ENCODE data around the gene CCDC170.

CCDC170 gene

GRCh38 chr6:151624900-151625536 lies 131.2 kb downstream of the CCDC170 start:
- DNase-seq: no peak

- DNase-seq: no peak
Observed at GRCh38 chr6:151627689-151628444, 134.1 kb downstream of the CCDC170 start.

GRCh38 chr6:151629791-151630190 lies 136.0 kb downstream of the CCDC170 start:
- DNase-seq: no peak

- DNase-seq: no peak
Observed at GRCh38 chr6:151630387-151630786, 136.6 kb downstream of the CCDC170 start.

- no peak for DNase-seq
Observed at GRCh38 chr6:151630991-151631655, 137.3 kb downstream of the CCDC170 start.

GRCh38 chr6:151632415-151632987 lies 138.7 kb downstream of the CCDC170 start:
- no peak for DNase-seq

- no peak for DNase-seq
Observed at GRCh38 chr6:151633526-151634335, 139.9 kb downstream of the CCDC170 start.

GRCh38 chr6:151634336-151634720 lies 140.5 kb downstream of the CCDC170 start:
- DNase-seq: no peak

- no peak for DNase-seq
Observed at GRCh38 chr6:151635741-151636140, 141.9 kb downstream of the CCDC170 start.

- DNase-seq: no peak
Observed at GRCh38 chr6:151637814-151638213, 144.0 kb downstream of the CCDC170 start.

- no peak for DNase-seq
Observed at GRCh38 chr6:151639750-151640149, 145.9 kb downstream of the CCDC170 start.

GRCh38 chr6:151641028-151641427 lies 147.2 kb downstream of the CCDC170 start:
- no peak for DNase-seq

- no peak for DNase-seq
Observed at GRCh38 chr6:151647976-151648639, 154.3 kb downstream of the CCDC170 start.

GRCh38 chr6:151649835-151650234 lies 156.0 kb downstream of the CCDC170 start:
- DNase-seq: no peak

- DNase-seq: no peak
Observed at GRCh38 chr6:151651639-151652038, 157.8 kb downstream of the CCDC170 start.

GRCh38 chr6:151652325-151652724 lies 158.5 kb downstream of the CCDC170 start:
- no peak for DNase-seq

- no peak for DNase-seq
Observed at GRCh38 chr6:151655099-151655498, 161.3 kb downstream of the CCDC170 start.

- DNase-seq: no peak
Observed at GRCh38 chr6:151656392-151656791, 162.6 kb downstream of the CCDC170 start.

- DNase-seq: no peak
Observed at GRCh38 chr6:151658091-151658490, 164.3 kb downstream of the CCDC170 start.

- DNase-seq: no peak
Observed at GRCh38 chr6:151659212-151659611, 165.4 kb downstream of the CCDC170 start.

- DNase-seq: no peak
Observed at GRCh38 chr6:151661509-151661908, 167.7 kb downstream of the CCDC170 start.

GRCh38 chr6:151661928-151662327 lies 168.1 kb downstream of the CCDC170 start:
- no peak for DNase-seq

All from DMS79 treated with DMSO at 0.1 percent for 48 hours (cell line).